ENCODE measurements around the gene SH3BGRL2. TPM values are rescaled to one million over a fixed set of nuclear protein-coding genes. Genes with fewer than 3 reads are reported as not detected.
"Not testable (repeated sequence)": the region's sequence is repeated elsewhere in the genome, so short reads cannot be mapped to it uniquely, and the experiment has no call there.

SH3BGRL2 gene
- total RNA-seq, 1 experiment from 2014 or later: 3.8 TPM

DNA sequence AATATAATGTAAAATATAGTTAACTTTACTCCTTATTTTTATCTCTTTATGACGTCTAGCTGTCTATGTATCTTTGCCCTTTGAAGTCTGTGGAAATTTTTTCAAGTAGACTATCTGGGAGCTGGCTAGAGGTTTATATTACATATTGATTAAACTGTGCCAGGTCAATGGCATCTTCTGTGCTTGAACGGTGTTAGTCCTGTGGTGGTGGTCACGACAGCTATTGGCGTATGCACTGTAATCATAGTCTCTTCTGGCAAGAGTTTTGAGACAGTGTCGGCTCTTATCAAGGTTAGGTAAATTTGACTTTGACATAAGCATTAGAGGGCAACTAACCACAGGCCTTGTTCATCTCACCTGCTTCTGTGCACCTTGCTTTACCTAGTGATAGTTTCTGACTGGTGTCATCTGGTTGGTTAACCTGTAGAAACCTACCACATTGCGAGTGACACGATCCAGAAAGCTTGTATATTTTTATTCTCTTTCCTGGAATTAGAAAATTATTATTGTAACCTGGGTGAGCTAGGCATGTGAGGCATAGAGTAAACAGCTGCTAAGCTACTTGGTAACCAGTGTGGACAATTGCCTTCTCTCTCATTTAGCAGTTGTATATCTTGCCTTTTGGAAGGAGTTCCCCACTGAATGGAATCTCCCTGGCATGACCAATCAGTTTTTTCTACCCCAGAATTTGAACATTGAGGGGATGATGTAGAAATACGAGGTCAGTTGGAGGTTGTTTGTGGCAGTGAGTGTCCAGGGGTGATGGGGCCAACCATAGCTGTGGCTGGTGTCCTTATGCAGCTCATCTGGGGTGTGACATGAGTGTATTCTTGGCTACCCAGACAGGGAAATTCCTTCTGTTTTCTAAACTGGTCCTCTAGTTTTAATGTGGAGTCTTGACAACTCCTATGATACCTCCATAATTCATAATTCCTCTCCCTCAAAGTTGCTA, 45.9 kb downstream of the SH3BGRL2 start:
- Histone ChIP-seq H2AFZ (ENCODE audit: low read length) (no peak overlapping the region), H3K36me3 (ENCODE audit: low read depth, low read length) (no peaks in the 10 kb centered on the region), H3K4me2 (ENCODE audit: low read length) (no peak overlapping the region), H3K27ac (ENCODE audit: low read length) (no peak overlapping the region), H3K9ac (ENCODE audit: low read length) (no peak overlapping the region), H3K9me2 (replicated peaks; ENCODE audit: low read length) (no peaks in the 10 kb centered on the region), H3F3A (ENCODE audit: low read length, unreplicated experiment) (peaks cover 5% of the 10 kb centered on the region), H3K9me3 (ENCODE audit: low read length) (no peaks in the 10 kb centered on the region), H4K20me1 (ENCODE audit: low read length) (no peaks in the 10 kb centered on the region), H3K27me3 (ENCODE audit: low read length) (no peaks in the 10 kb centered on the region), H3K4me3 (ENCODE audit: low read length) (no peak overlapping the region), H3K4me1 (ENCODE audit: insufficient read depth, low read length) (peaks cover 8% of the 10 kb centered on the region), H3K79me2 (ENCODE audit: low read length) (no peaks in the 10 kb centered on the region)
- DNase-seq (no peak), ATAC-seq (no peak)
- ChIA-PET CTCF (no interaction called here), POLR2A (ENCODE audit: unreplicated experiment) (interaction anchor here (0.6 kb wide), 1 partner anchor 171 kb away, joined by 3 read pairs; no protein-coding TSS in a partner anchor)
- intact Hi-C loops (cut with micrococcal nuclease): no loop called here
- BruUV-seq (replicated peaks): no TSS peak
- TF ChIP-seq EZH2phosphoT487 (IDR thresholded peaks at IDR 0.05; ENCODE audit: borderline replicate concordance, low read length): no peak
- TF ChIP-seq, protein P1, sequence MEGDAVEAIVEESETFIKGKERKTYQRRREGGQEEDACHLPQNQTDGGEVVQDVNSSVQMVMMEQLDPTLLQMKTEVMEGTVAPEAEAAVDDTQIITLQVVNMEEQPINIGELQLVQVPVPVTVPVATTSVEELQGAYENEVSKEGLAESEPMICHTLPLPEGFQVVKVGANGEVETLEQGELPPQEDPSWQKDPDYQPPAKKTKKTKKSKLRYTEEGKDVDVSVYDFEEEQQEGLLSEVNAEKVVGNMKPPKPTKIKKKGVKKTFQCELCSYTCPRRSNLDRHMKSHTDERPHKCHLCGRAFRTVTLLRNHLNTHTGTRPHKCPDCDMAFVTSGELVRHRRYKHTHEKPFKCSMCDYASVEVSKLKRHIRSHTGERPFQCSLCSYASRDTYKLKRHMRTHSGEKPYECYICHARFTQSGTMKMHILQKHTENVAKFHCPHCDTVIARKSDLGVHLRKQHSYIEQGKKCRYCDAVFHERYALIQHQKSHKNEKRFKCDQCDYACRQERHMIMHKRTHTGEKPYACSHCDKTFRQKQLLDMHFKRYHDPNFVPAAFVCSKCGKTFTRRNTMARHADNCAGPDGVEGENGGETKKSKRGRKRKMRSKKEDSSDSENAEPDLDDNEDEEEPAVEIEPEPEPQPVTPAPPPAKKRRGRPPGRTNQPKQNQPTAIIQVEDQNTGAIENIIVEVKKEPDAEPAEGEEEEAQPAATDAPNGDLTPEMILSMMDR (conservative IDR thresholded peaks at IDR 0.05; ENCODE audit: low read depth, low read length): no peak
- TF ChIP-seq EZH2 (IDR thresholded peaks at IDR 0.05; ENCODE audit: low read length, unreplicated experiment): no peak

DNA sequence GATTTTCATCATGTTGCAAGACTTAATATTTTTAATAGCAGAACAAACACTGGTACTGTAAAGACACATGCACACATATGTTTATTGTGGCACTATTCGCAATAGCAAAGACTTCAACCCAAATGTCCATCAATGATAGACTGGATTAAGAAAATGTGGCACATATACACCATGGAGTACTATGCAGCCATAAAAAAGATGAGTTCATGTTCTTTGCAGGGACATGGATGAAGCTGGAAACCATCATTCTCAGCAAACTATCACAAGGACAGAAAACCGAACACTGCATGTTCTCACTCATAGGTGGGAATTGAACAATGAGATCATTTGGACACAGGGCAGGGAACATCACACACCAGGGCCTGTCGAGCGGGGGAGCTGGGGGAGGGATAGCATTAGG, 51.6 kb downstream of the SH3BGRL2 start:
- H3K79me2 ChIP-seq (ENCODE audit: low read length); H3K27me3 ChIP-seq (ENCODE audit: low read length); H3K4me1 ChIP-seq (ENCODE audit: insufficient read depth, low read length); H4K20me1 ChIP-seq (ENCODE audit: low read length); H3K4me3 ChIP-seq (ENCODE audit: low read length); H3K9me3 ChIP-seq (ENCODE audit: low read length); H2AFZ ChIP-seq (ENCODE audit: low read length); H3K36me3 ChIP-seq (ENCODE audit: low read depth, low read length); H3K4me2 ChIP-seq (ENCODE audit: low read length); DNase-seq; POLR2A ChIA-PET (ENCODE audit: unreplicated experiment); H3F3A ChIP-seq (ENCODE audit: low read length, unreplicated experiment); intact Hi-C loops (cut with micrococcal nuclease); CTCF ChIA-PET; BruUV-seq (replicated peaks); H3K27ac ChIP-seq (ENCODE audit: low read length); ATAC-seq; H3K9me2 ChIP-seq (replicated peaks; ENCODE audit: low read length); H3K9ac ChIP-seq (ENCODE audit: low read length): not testable (repeated sequence)

DNA sequence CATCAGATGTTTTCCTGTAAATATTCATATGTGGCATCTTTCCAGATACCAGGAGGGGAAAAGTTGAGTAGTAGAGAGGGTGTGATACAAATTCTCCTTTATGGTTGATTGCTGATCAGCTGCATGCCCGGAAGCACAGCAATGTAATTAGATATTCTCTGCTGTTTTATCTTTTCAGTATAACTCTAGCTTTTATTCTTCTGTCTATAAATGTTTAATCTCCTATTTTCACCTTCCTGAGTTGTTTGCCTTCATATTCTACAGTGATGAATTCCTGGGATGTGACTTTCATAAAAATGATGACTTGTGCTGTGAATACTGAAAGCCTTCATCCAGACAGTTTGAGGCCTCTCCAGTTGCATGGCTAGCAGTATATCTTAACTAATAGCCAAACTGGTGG, 53.7 kb downstream of the SH3BGRL2 start:
- H3K4me2 ChIP-seq (ENCODE audit: low read length): no peak overlapping the region
- no peaks in the 10 kb centered on the region for H3K9me3 ChIP-seq (ENCODE audit: low read length)
- no peak overlapping the region for H2AFZ ChIP-seq (ENCODE audit: low read length)
- no peaks in the 10 kb centered on the region for H4K20me1 ChIP-seq (ENCODE audit: low read length)
- H3F3A ChIP-seq (ENCODE audit: low read length, unreplicated experiment): no peaks in the 10 kb centered on the region
- no peak overlapping the region for H3K4me3 ChIP-seq (ENCODE audit: low read length)
- intact Hi-C loops (cut with micrococcal nuclease): no loop called here
- no peaks in the 10 kb centered on the region for H3K4me1 ChIP-seq (ENCODE audit: insufficient read depth, low read length)
- no peaks in the 10 kb centered on the region for H3K79me2 ChIP-seq (ENCODE audit: low read length)
- ATAC-seq (no peak), DNase-seq (no peak)
- ChIA-PET CTCF (no interaction called here), POLR2A (ENCODE audit: unreplicated experiment) (no interaction called here)
- H3K9ac ChIP-seq (ENCODE audit: low read length): no peak overlapping the region
- no peaks in the 10 kb centered on the region for H3K36me3 ChIP-seq (ENCODE audit: low read depth, low read length)
- no TSS peak for BruUV-seq (replicated peaks)
- H3K27me3 ChIP-seq (ENCODE audit: low read length): no peaks in the 10 kb centered on the region
- no peaks in the 10 kb centered on the region for H3K9me2 ChIP-seq (replicated peaks; ENCODE audit: low read length)
- H3K27ac ChIP-seq (ENCODE audit: low read length): no peak overlapping the region
- TF ChIP-seq EZH2 (IDR thresholded peaks at IDR 0.05; ENCODE audit: low read length, unreplicated experiment) (no peak), EZH2phosphoT487 (IDR thresholded peaks at IDR 0.05; ENCODE audit: borderline replicate concordance, low read length) (no peak)
- TF ChIP-seq, protein P1 (conservative IDR thresholded peaks at IDR 0.05; ENCODE audit: low read depth, low read length): no peak

All from PC-3 (cell line).